IMR-90 (cell line): ENCODE data around the gene SHLD3. TPM values are rescaled to one million over a fixed set of nuclear protein-coding genes. Genes with fewer than 3 reads are reported as not detected.
A peak's percentile ranks its signal among the peaks of the same experiment; 100 is the strongest.
"Not testable (repeated sequence)": the region's sequence is repeated elsewhere in the genome, so short reads cannot be mapped to it uniquely, and the experiment has no call there.

Experiments
- ATAC-seq: fragments of 200-7000 bp; cut with Tn5 transposase; 2 replicates; pipeline ENCODE4 v1.9.1; 2020; ENCODE audit warnings: low read depth, mild to moderate bottlenecking, moderate library complexity
- BruUV-seq: library from RNA; stranded (reverse); fragments of 400-500 nt; replicated peaks from 2 replicates; lab custom pipeline; 2021; lab: Mats Ljungman, UMichigan
- CTCF ChIA-PET: fragments of 300-600 bp; formaldehyde crosslinking; extraction: SDS; loops from one replicate; lab custom pipeline; 2021; ENCODE audit warnings: antibody characterized with exemption; lab: Yijun Ruan, JAX
- POLR2A ChIA-PET: fragments of 300-600 bp; sonication (Branson Sonifier 250); formaldehyde crosslinking; loops from one replicate; lab custom pipeline; 2022; ENCODE audit warnings: antibody characterized with exemption; ENCODE audit not compliant: unreplicated experiment; lab: Charles Lee
- DNase-seq: peaks from one replicate; pipeline ENCODE4 v3.0.0; 2013
- H2AFZ ChIP-seq: replicated peaks from 2 replicates; pipeline ENCODE3; 2013; ENCODE audit warnings: low read length, mild to moderate bottlenecking; ENCODE audit not compliant: poor library complexity
- H2AK5ac ChIP-seq: 2 replicates; pipeline ENCODE4 v1.6.1; 2013; ENCODE audit warnings: low read depth, low read length, inconsistent platforms
- H2AK9ac ChIP-seq: replicated peaks from 2 replicates; pipeline ENCODE3; 2013; ENCODE audit warnings: mild to moderate bottlenecking, low read depth, low read length, moderate library complexity; ENCODE audit not compliant: poor library complexity
- H2BK120ac ChIP-seq: 2 replicates; pipeline ENCODE4 v1.6.1; 2013; ENCODE audit warnings: low read depth, low read length, inconsistent platforms
- H2BK15ac ChIP-seq: 3 replicates; pipeline ENCODE4 v1.6.1; 2013; ENCODE audit warnings: low read depth, low read length, inconsistent platforms
- H2BK20ac ChIP-seq: 2 replicates; pipeline ENCODE4 v1.6.1; 2013; ENCODE audit warnings: low read depth, mild to moderate bottlenecking, inconsistent platforms, low read length, moderate library complexity
- H2BK5ac ChIP-seq: 2 replicates; pipeline ENCODE4 v1.6.1; 2013; ENCODE audit warnings: mild to moderate bottlenecking, low read depth, low read length, inconsistent platforms; ENCODE audit not compliant: poor library complexity, severe bottlenecking
- H3K14ac ChIP-seq: replicated peaks from 2 replicates; pipeline ENCODE4 v1.6.1; 2013; ENCODE audit warnings: low read depth, low read length, inconsistent platforms
- H3K18ac ChIP-seq: 2 replicates; pipeline ENCODE4 v1.6.1; 2013; ENCODE audit warnings: low read depth, low read length, control low read depth
- H3K23ac ChIP-seq: 2 replicates; pipeline ENCODE4 v1.6.1; 2013; ENCODE audit warnings: low read depth, low read length, inconsistent platforms
- H3K27ac ChIP-seq: 2 replicates; pipeline ENCODE4 v1.5.1; 2013; ENCODE audit warnings: mild to moderate bottlenecking, control low read depth, low read length; ENCODE audit not compliant: insufficient read depth
- H3K27me3 ChIP-seq: 2 replicates; pipeline ENCODE4 v1.6.1; 2013; ENCODE audit warnings: low read length; ENCODE audit not compliant: control insufficient read depth, insufficient read depth
- H3K36me3 ChIP-seq: 2 replicates; pipeline ENCODE4 v1.6.1; 2013; ENCODE audit warnings: low read length, mixed read lengths; ENCODE audit not compliant: control insufficient read depth, insufficient read depth
- H3K4ac ChIP-seq: 2 replicates; pipeline ENCODE4 v1.6.1; 2013; ENCODE audit warnings: low read depth, low read length, inconsistent platforms
- H3K4me1 ChIP-seq: 2 replicates; pipeline ENCODE4 v1.6.1; 2013; ENCODE audit warnings: low read length, mixed read lengths; ENCODE audit not compliant: control insufficient read depth, insufficient read depth
- H3K4me2 ChIP-seq: 2 replicates; pipeline ENCODE4 v1.6.1; 2013; ENCODE audit warnings: low read depth, mild to moderate bottlenecking, control low read depth, low read length, moderate library complexity
- H3K4me3 ChIP-seq: 2 replicates; pipeline ENCODE4 v1.5.1; 2013; ENCODE audit warnings: low read depth, mild to moderate bottlenecking, control low read depth, low read length, moderate library complexity; ENCODE audit not compliant: insufficient read depth
- H3K56ac ChIP-seq: 2 replicates; pipeline ENCODE4 v1.6.1; 2013; ENCODE audit warnings: low read length, inconsistent platforms; ENCODE audit not compliant: insufficient read depth; ENCODE audit errors: extremely low read depth
- H3K79me1 ChIP-seq, 2 experiments: 2 replicates each; pipeline ENCODE4 v1.6.1; 2013; ENCODE audit warnings: low read length in 2 of 2, inconsistent platforms in 1 of 2, low read depth in 1 of 2
- H3K9ac ChIP-seq: 2 replicates; pipeline ENCODE4 v1.6.1; 2013; ENCODE audit warnings: low read depth, low read length, control low read depth
- H3K9me1 ChIP-seq: 2 replicates; pipeline ENCODE4 v1.6.1; 2013; ENCODE audit warnings: low read length, inconsistent platforms; ENCODE audit not compliant: insufficient read depth
- H3K9me3 ChIP-seq: 2 replicates; pipeline ENCODE4 v1.6.1; 2013; ENCODE audit warnings: low read length; ENCODE audit not compliant: control insufficient read depth, insufficient read depth
- H4K20me1 ChIP-seq: 2 replicates; pipeline ENCODE4 v1.6.1; 2013; ENCODE audit warnings: low read length, inconsistent platforms; ENCODE audit not compliant: insufficient read depth
- H4K5ac ChIP-seq: 2 replicates; pipeline ENCODE4 v1.6.1; 2013; ENCODE audit warnings: mild to moderate bottlenecking, low read depth, low read length, control low read depth
- H4K8ac ChIP-seq, 2 experiments: 2 replicates each; pipeline ENCODE4 v1.6.1; 2013; ENCODE audit warnings: low read depth in 2 of 2, low read length in 2 of 2, control low read depth in 1 of 2, inconsistent platforms in 1 of 2
- H4K91ac ChIP-seq: 2 replicates; pipeline ENCODE4 v1.6.1; 2013; ENCODE audit warnings: low read depth, low read length, inconsistent platforms; ENCODE audit not compliant: insufficient read depth
- CEBPB ChIP-seq: IDR thresholded peaks from 2 replicates; pipeline ENCODE4 v1.6.1; 2012; ENCODE audit warnings: low read depth, low read length, improper control_type of control experiment
- ELK1 ChIP-seq: fragments of 150-350 bp; IDR thresholded peaks from 2 replicates; pipeline ENCODE4 v1.6.1; 2016; ENCODE audit warnings: low read depth, mild to moderate bottlenecking, low read length, moderate library complexity, borderline replicate concordance
- FOS ChIP-seq: fragments of 150-350 bp; IDR thresholded peaks from 2 replicates; pipeline ENCODE4 v1.6.1; 2016; ENCODE audit warnings: low read depth, low read length
- MAFK ChIP-seq: IDR thresholded peaks from 2 replicates; pipeline ENCODE4 v1.6.1; 2012; ENCODE audit warnings: low read depth, low read length, improper control_type of control experiment
- RAD21 ChIP-seq: IDR thresholded peaks from 2 replicates; pipeline ENCODE4 v1.6.1; 2012; ENCODE audit warnings: low read length, improper control_type of control experiment
- SMC3 ChIP-seq: fragments of 150-350 bp; IDR thresholded peaks from 2 replicates; pipeline ENCODE4 v1.6.1; 2016; ENCODE audit warnings: low read depth, mild to moderate bottlenecking, antibody characterized with exemption, low read length, moderate library complexity
- WGBS, 2 experiments: methylation state at CpG; one replicate each; pipeline versions ENCODE4 v1.1.5 to v1.1.7; 2013; ENCODE audit warnings: missing lambda C conversion rate in 2 of 2; ENCODE audit not compliant: insufficient read length in 1 of 2; ENCODE audit errors: extremely low coverage in 2 of 2; 5-methylcytosine and 5-hydroxymethylcytosine counted together
- dilution Hi-C: fragments of 300-500 bp; cut with HindIII; formaldehyde crosslinking; loops from one replicate; pipeline ENCODE4 v1.14.3; 2018; ENCODE audit warnings: low sequenced_read_pairs; ENCODE audit not compliant: unreplicated experiment
- in situ Hi-C: fragments of 300-500 bp; cut with MboI; formaldehyde crosslinking; loops from 3 replicates; pipeline ENCODE4 v1.14.3; 2019; ENCODE audit warnings: low sequenced_read_pairs, inconsistent platforms, mixed read lengths
- intact Hi-C: fragments of 100-400 bp; cut with micrococcal nuclease; formaldehyde crosslinking; loops from 2 replicates; pipeline ENCODE4 v1.10.0; 2022
- polyA plus RNA-seq, 3 experiments: library from polyadenylated mRNA; depleted of rRNA; stranded (reverse); fragments of >200 nt; gene quantifications; 2 replicates each; pipeline ENCODE4 v1.2.3, GENCODE V29; 2012; ENCODE audit warnings: low replicate concordance in 1 of 3
- total RNA-seq: library from RNA; depleted of rRNA; stranded (reverse); fragments of >200 nt; gene quantifications from 2 replicates; pipeline ENCODE4 v1.2.3, GENCODE V29; 2012

Gene SHLD3
- total and polyA plus RNA-seq, 2 of the 4 experiments (the other 2 are of a cell fraction) = 1.7 to 2.5 TPM

- H3K23ac ChIP-seq = no peak overlapping the region
- peaks cover 2 to 11% of the 10 kb centered on the region in 2 experiments; a peak in 2 of 4 replicates for H3K79me1 ChIP-seq
- no peak for TF ChIP-seq CEBPB
- TF ChIP-seq FOS = no peak
- TF ChIP-seq MAFK = no peak
- TF ChIP-seq ELK1 = no peak
- TF ChIP-seq RAD21 = no peak
- no peak for TF ChIP-seq SMC3
- no peak overlapping the region for H2BK20ac ChIP-seq
- no peaks in the 10 kb centered on the region for H3K27me3 ChIP-seq
- no peak overlapping the region for H3K56ac ChIP-seq
- H2AFZ ChIP-seq = no peak overlapping the region
- peak; percentile 63 for DNase-seq
- no peak overlapping the region for H3K9ac ChIP-seq
- POLR2A ChIA-PET = no interaction called here
- dilution Hi-C loops (no loop called here), intact Hi-C loops (no loop called here), in situ Hi-C loops (no loop called here)
- H2AK9ac ChIP-seq = no peak overlapping the region
- H2BK15ac ChIP-seq = no peak overlapping the region
- no peak overlapping the region for H3K4ac ChIP-seq
- no peak overlapping the region for H3K4me3 ChIP-seq
- no peak overlapping the region for H3K18ac ChIP-seq
- H3K4me2 ChIP-seq = 0 out of 2 replicates have a peak overlapping the region, but pooled peaks have one; percentile 17
- no peaks in the 10 kb centered on the region for H3K9me3 ChIP-seq
- no peak for ATAC-seq
- no peaks in the 10 kb centered on the region for H3K9me1 ChIP-seq
- CTCF ChIA-PET = no interaction called here
- no peak overlapping the region for H3K14ac ChIP-seq
- no TSS peak for BruUV-seq
- no peak overlapping the region for H4K5ac ChIP-seq
- H4K8ac ChIP-seq = no peak overlapping the region
- no peak overlapping the region for H4K91ac ChIP-seq
- H2BK120ac ChIP-seq = no peak overlapping the region
- no peaks in the 10 kb centered on the region for H4K20me1 ChIP-seq
- H3K36me3 ChIP-seq = peaks cover 4% of the 10 kb centered on the region; the same call in 1 of the 2 replicates
- peaks cover 8% of the 10 kb centered on the region for H3K4me1 ChIP-seq
- H3K27ac ChIP-seq = no peak overlapping the region
- no peak overlapping the region for H2AK5ac ChIP-seq
- H2BK5ac ChIP-seq = no peak overlapping the region
Observed at GRCh38 chr5:65674749-65675148, 49.9 kb downstream of the SHLD3 start.

GRCh38 chr5:65676056-65676455 is 51.2 kb downstream of the SHLD3 start:
- not testable (repeated sequence) for H4K8ac ChIP-seq, H2AK9ac ChIP-seq

More at GRCh38 chr5:65676056-65676455, 51.2 kb downstream of the SHLD3 start:
- H3K4me3 ChIP-seq, H3K9ac ChIP-seq, H3K36me3 ChIP-seq, H2BK120ac ChIP-seq, H4K5ac ChIP-seq, H3K27me3 ChIP-seq, H4K20me1 ChIP-seq, H3K4ac ChIP-seq, DNase-seq, H2BK20ac ChIP-seq, H3K14ac ChIP-seq, POLR2A ChIA-PET, BruUV-seq, H2BK5ac ChIP-seq, H3K4me2 ChIP-seq, H2AFZ ChIP-seq, H3K27ac ChIP-seq, H2BK15ac ChIP-seq, H4K91ac ChIP-seq, H3K56ac ChIP-seq, intact Hi-C loops, H3K4me1 ChIP-seq, ATAC-seq, dilution Hi-C loops, in situ Hi-C loops, H3K9me3 ChIP-seq, H2AK5ac ChIP-seq, H3K18ac ChIP-seq, H3K23ac ChIP-seq, H3K9me1 ChIP-seq: not testable (repeated sequence)
- CTCF ChIA-PET = interaction anchor here (0.6 to 1.0 kb wide), 4 partner anchors 13 to 345 kb away, joined by 3 to 6 read pairs (median 3); no protein-coding TSS in a partner anchor
- peaks cover 2 to 11% of the 10 kb centered on the region in 2 experiments; a peak in 1 of 4 replicates for H3K79me1 ChIP-seq
- WGBS, 2 experiments = no CpG with 5 or more reads among the region's 3 CpGs
